IMR-90 (cell line): ENCODE data around the gene CCR6. TPM values are rescaled to one million over a fixed set of nuclear protein-coding genes. Genes with fewer than 3 reads are reported as not detected.

Source experiments
- ATAC-seq: fragments of 200-7000 bp; cut with Tn5 transposase; 2 replicates; pipeline ENCODE4 v1.9.1; 2020; ENCODE audit warnings: low read depth, mild to moderate bottlenecking, moderate library complexity
- BruUV-seq: library from RNA; stranded (reverse); fragments of 400-500 nt; replicated peaks from 2 replicates; lab custom pipeline; 2021; lab: Mats Ljungman, UMichigan
- CTCF ChIA-PET: fragments of 300-600 bp; formaldehyde crosslinking; extraction: SDS; loops from one replicate; lab custom pipeline; 2021; ENCODE audit warnings: antibody characterized with exemption; lab: Yijun Ruan, JAX
- POLR2A ChIA-PET: fragments of 300-600 bp; sonication (Branson Sonifier 250); formaldehyde crosslinking; loops from one replicate; lab custom pipeline; 2022; ENCODE audit warnings: antibody characterized with exemption; ENCODE audit not compliant: unreplicated experiment; lab: Charles Lee
- DNase-seq: peaks from one replicate; pipeline ENCODE4 v3.0.0; 2013
- H2AFZ ChIP-seq: replicated peaks from 2 replicates; pipeline ENCODE3; 2013; ENCODE audit warnings: low read length, mild to moderate bottlenecking; ENCODE audit not compliant: poor library complexity
- H2AK5ac ChIP-seq: 2 replicates; pipeline ENCODE4 v1.6.1; 2013; ENCODE audit warnings: low read depth, low read length, inconsistent platforms
- H2AK9ac ChIP-seq: replicated peaks from 2 replicates; pipeline ENCODE3; 2013; ENCODE audit warnings: mild to moderate bottlenecking, low read depth, low read length, moderate library complexity; ENCODE audit not compliant: poor library complexity
- H2BK120ac ChIP-seq: 2 replicates; pipeline ENCODE4 v1.6.1; 2013; ENCODE audit warnings: low read depth, low read length, inconsistent platforms
- H2BK15ac ChIP-seq: 3 replicates; pipeline ENCODE4 v1.6.1; 2013; ENCODE audit warnings: low read depth, low read length, inconsistent platforms
- H2BK20ac ChIP-seq: 2 replicates; pipeline ENCODE4 v1.6.1; 2013; ENCODE audit warnings: low read depth, mild to moderate bottlenecking, inconsistent platforms, low read length, moderate library complexity
- H2BK5ac ChIP-seq: 2 replicates; pipeline ENCODE4 v1.6.1; 2013; ENCODE audit warnings: mild to moderate bottlenecking, low read depth, low read length, inconsistent platforms; ENCODE audit not compliant: poor library complexity, severe bottlenecking
- H3K14ac ChIP-seq: replicated peaks from 2 replicates; pipeline ENCODE4 v1.6.1; 2013; ENCODE audit warnings: low read depth, low read length, inconsistent platforms
- H3K18ac ChIP-seq: 2 replicates; pipeline ENCODE4 v1.6.1; 2013; ENCODE audit warnings: low read depth, low read length, control low read depth
- H3K23ac ChIP-seq: 2 replicates; pipeline ENCODE4 v1.6.1; 2013; ENCODE audit warnings: low read depth, low read length, inconsistent platforms
- H3K27ac ChIP-seq: 2 replicates; pipeline ENCODE4 v1.5.1; 2013; ENCODE audit warnings: mild to moderate bottlenecking, control low read depth, low read length; ENCODE audit not compliant: insufficient read depth
- H3K27me3 ChIP-seq: 2 replicates; pipeline ENCODE4 v1.6.1; 2013; ENCODE audit warnings: low read length; ENCODE audit not compliant: control insufficient read depth, insufficient read depth
- H3K36me3 ChIP-seq: 2 replicates; pipeline ENCODE4 v1.6.1; 2013; ENCODE audit warnings: low read length, mixed read lengths; ENCODE audit not compliant: control insufficient read depth, insufficient read depth
- H3K4ac ChIP-seq: 2 replicates; pipeline ENCODE4 v1.6.1; 2013; ENCODE audit warnings: low read depth, low read length, inconsistent platforms
- H3K4me1 ChIP-seq: 2 replicates; pipeline ENCODE4 v1.6.1; 2013; ENCODE audit warnings: low read length, mixed read lengths; ENCODE audit not compliant: control insufficient read depth, insufficient read depth
- H3K4me2 ChIP-seq: 2 replicates; pipeline ENCODE4 v1.6.1; 2013; ENCODE audit warnings: low read depth, mild to moderate bottlenecking, control low read depth, low read length, moderate library complexity
- H3K4me3 ChIP-seq: 2 replicates; pipeline ENCODE4 v1.5.1; 2013; ENCODE audit warnings: low read depth, mild to moderate bottlenecking, control low read depth, low read length, moderate library complexity; ENCODE audit not compliant: insufficient read depth
- H3K56ac ChIP-seq: 2 replicates; pipeline ENCODE4 v1.6.1; 2013; ENCODE audit warnings: low read length, inconsistent platforms; ENCODE audit not compliant: insufficient read depth; ENCODE audit errors: extremely low read depth
- H3K79me1 ChIP-seq, 2 experiments: 2 replicates each; pipeline ENCODE4 v1.6.1; 2013; ENCODE audit warnings: low read length in 2 of 2, inconsistent platforms in 1 of 2, low read depth in 1 of 2
- H3K9ac ChIP-seq: 2 replicates; pipeline ENCODE4 v1.6.1; 2013; ENCODE audit warnings: low read depth, low read length, control low read depth
- H3K9me1 ChIP-seq: 2 replicates; pipeline ENCODE4 v1.6.1; 2013; ENCODE audit warnings: low read length, inconsistent platforms; ENCODE audit not compliant: insufficient read depth
- H3K9me3 ChIP-seq: 2 replicates; pipeline ENCODE4 v1.6.1; 2013; ENCODE audit warnings: low read length; ENCODE audit not compliant: control insufficient read depth, insufficient read depth
- H4K20me1 ChIP-seq: 2 replicates; pipeline ENCODE4 v1.6.1; 2013; ENCODE audit warnings: low read length, inconsistent platforms; ENCODE audit not compliant: insufficient read depth
- H4K5ac ChIP-seq: 2 replicates; pipeline ENCODE4 v1.6.1; 2013; ENCODE audit warnings: mild to moderate bottlenecking, low read depth, low read length, control low read depth
- H4K8ac ChIP-seq, 2 experiments: 2 replicates each; pipeline ENCODE4 v1.6.1; 2013; ENCODE audit warnings: low read depth in 2 of 2, low read length in 2 of 2, control low read depth in 1 of 2, inconsistent platforms in 1 of 2
- H4K91ac ChIP-seq: 2 replicates; pipeline ENCODE4 v1.6.1; 2013; ENCODE audit warnings: low read depth, low read length, inconsistent platforms; ENCODE audit not compliant: insufficient read depth
- CTCF ChIP-seq: conservative IDR thresholded peaks from 2 replicates; pipeline ENCODE4 v1.5.1; 2012; ENCODE audit warnings: mild to moderate bottlenecking, low read depth, low read length, improper control_type of control experiment
- MAFK ChIP-seq: IDR thresholded peaks from 2 replicates; pipeline ENCODE4 v1.6.1; 2012; ENCODE audit warnings: low read depth, low read length, improper control_type of control experiment
- NFE2L2 ChIP-seq: fragments of 150-350 bp; IDR thresholded peaks from 2 replicates; pipeline ENCODE4 v1.6.1; 2016; ENCODE audit warnings: low read depth, mild to moderate bottlenecking, low read length
- POLR2A ChIP-seq: IDR thresholded peaks from 2 replicates; pipeline ENCODE4 v1.6.1; 2012; ENCODE audit warnings: mild to moderate bottlenecking, low read depth, low read length
- WGBS, 2 experiments: methylation state at CpG; one replicate each; pipeline versions ENCODE4 v1.1.5 to v1.1.7; 2013; ENCODE audit warnings: missing lambda C conversion rate in 2 of 2; ENCODE audit not compliant: insufficient read length in 1 of 2; ENCODE audit errors: extremely low coverage in 2 of 2; 5-methylcytosine and 5-hydroxymethylcytosine counted together
- dilution Hi-C: fragments of 300-500 bp; cut with HindIII; formaldehyde crosslinking; loops from one replicate; pipeline ENCODE4 v1.14.3; 2018; ENCODE audit warnings: low sequenced_read_pairs; ENCODE audit not compliant: unreplicated experiment
- in situ Hi-C: fragments of 300-500 bp; cut with MboI; formaldehyde crosslinking; loops from 3 replicates; pipeline ENCODE4 v1.14.3; 2019; ENCODE audit warnings: low sequenced_read_pairs, inconsistent platforms, mixed read lengths
- intact Hi-C: fragments of 100-400 bp; cut with micrococcal nuclease; formaldehyde crosslinking; loops from 2 replicates; pipeline ENCODE4 v1.10.0; 2022
- polyA plus RNA-seq, 3 experiments: library from polyadenylated mRNA; depleted of rRNA; stranded (reverse); fragments of >200 nt; gene quantifications; 2 replicates each; pipeline ENCODE4 v1.2.3, GENCODE V29; 2012; ENCODE audit warnings: low replicate concordance in 1 of 3
- total RNA-seq: library from RNA; depleted of rRNA; stranded (reverse); fragments of >200 nt; gene quantifications from 2 replicates; pipeline ENCODE4 v1.2.3, GENCODE V29; 2012

The CCR6 gene
- total and polyA plus RNA-seq, 2 of the 4 experiments (the other 2 are of a cell fraction) = not detected

GRCh38 chr6:167108278-167108677 is 14.6 kb upstream of the CCR6 start:
- no peak for ATAC-seq
- POLR2A ChIA-PET = no interaction called here

More at GRCh38 chr6:167108278-167108677, 14.6 kb upstream of the CCR6 start:
- Histone ChIP-seq H2AK9ac (no peak overlapping the region), H2BK20ac (no peak overlapping the region), H3K4ac (no peak overlapping the region), H2AFZ (no peak overlapping the region), H2BK15ac (no peak overlapping the region), H4K5ac (no peak overlapping the region), H3K36me3 (no peaks in the 10 kb centered on the region), H3K23ac (no peak overlapping the region), H4K8ac (no peak overlapping the region), H3K56ac (no peak overlapping the region), H3K9ac (no peak overlapping the region), H3K4me1 (no peaks in the 10 kb centered on the region), H4K91ac (no peak overlapping the region), H2BK120ac (no peak overlapping the region), H2AK5ac (no peak overlapping the region), H3K4me3 (no peak overlapping the region), H3K14ac (no peak overlapping the region), H3K27ac (no peak overlapping the region), H3K4me2 (no peak overlapping the region), H3K9me3 (peaks cover 29% of the 10 kb centered on the region), H2BK5ac (no peak overlapping the region), H3K27me3 (no peaks in the 10 kb centered on the region), H3K79me1 (no peaks in the 10 kb centered on the region), H3K18ac (no peak overlapping the region), H3K9me1 (no peaks in the 10 kb centered on the region), H4K20me1 (no peaks in the 10 kb centered on the region)
- intact Hi-C loops = no loop called here
- CTCF ChIA-PET = no interaction called here
- BruUV-seq = no TSS peak
- dilution Hi-C loops = no loop called here
- WGBS, 2 experiments = no CpG with 5 or more reads among the region's 5 CpGs
- TF ChIP-seq POLR2A = no peak
- no peak for TF ChIP-seq CTCF
- TF ChIP-seq NFE2L2 = no peak
- peak; percentile 24; the same call in 1 of the 2 replicates for TF ChIP-seq MAFK
- DNase-seq = no peak
- in situ Hi-C loops = no loop called here
